CD4-positive, alpha-beta T cell treated with Interleukin-17A for 1 hour (primary cell): ENCODE results near the gene DDOST.
"Not testable (repeated sequence)": the region's sequence is repeated elsewhere in the genome, so short reads cannot be mapped to it uniquely, and the experiment has no call there.

ENCODE experiments used
- DNase-seq: peaks from one replicate; pipeline ENCODE4 v3.0.0-alpha.2; 2020

Gene DDOST

DNA sequence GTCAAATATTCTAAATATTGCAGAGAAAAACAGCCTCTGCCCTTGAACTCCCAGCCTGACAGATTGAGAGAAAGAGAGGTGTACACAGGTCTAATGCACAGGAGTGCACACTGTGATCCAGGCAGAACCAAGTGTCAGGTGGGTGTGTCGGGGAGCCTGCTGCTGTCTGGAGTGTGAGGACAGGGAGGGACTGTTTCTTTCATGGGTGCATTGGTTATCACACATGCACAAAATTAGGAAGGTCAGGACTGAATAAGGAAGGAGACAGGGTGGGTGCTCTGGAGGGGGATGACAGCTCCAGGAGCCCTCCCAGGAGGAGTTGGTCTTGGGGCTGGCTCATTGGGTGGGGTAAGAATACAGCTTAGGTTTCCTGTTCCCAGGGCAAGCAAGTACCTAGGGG is 41.2 kb downstream of the DDOST start:
- DNase-seq, result no peak

DNA sequence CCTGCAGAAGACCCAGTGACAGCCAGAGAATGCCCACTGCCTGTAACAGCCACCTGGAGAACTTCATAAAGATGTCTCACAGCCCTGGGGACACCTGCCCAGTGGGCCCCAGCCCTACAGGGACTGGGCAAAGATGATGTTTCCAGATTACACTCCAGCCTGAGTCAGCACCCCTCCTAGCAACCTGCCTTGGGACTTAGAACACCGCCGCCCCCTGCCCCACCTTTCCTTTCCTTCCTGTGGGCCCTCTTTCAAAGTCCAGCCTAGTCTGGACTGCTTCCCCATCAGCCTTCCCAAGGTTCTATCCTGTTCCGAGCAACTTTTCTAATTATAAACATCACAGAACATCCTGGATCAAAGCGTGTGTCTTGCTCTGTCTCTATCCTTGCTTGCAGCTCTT is 42.6 kb downstream of the DDOST start:
- DNase-seq, result no peak

DNA sequence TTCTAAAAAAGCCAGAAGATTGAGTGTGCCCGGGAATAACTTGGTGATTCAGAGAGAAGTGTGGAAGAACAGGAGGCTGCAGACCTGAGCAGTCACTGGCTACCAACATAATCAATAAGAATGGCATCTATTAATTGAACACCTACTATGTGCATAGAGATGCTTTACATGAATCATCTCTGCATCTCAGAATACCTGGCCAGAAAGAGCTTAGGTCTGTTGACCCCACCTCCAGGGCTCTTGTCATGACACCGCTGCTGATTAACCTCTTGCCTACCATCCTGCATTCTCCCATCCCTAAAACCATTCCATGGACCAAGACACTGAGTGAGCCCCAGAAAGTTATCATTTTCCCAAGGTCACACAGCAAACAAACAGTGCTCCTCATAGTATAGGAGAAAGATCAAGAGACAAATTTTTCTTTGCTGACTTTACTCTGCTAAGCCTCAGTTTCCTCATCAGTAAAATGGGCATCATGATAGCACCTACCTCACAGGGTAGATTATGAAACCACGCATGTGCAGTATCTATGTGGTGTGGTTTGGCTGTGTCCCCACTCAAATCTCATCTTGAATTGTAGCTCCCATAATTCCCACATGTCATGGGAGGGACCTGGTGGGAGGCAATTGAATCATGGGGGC is 44.2 kb downstream of the DDOST start:
- DNase-seq, result no peak

DNA sequence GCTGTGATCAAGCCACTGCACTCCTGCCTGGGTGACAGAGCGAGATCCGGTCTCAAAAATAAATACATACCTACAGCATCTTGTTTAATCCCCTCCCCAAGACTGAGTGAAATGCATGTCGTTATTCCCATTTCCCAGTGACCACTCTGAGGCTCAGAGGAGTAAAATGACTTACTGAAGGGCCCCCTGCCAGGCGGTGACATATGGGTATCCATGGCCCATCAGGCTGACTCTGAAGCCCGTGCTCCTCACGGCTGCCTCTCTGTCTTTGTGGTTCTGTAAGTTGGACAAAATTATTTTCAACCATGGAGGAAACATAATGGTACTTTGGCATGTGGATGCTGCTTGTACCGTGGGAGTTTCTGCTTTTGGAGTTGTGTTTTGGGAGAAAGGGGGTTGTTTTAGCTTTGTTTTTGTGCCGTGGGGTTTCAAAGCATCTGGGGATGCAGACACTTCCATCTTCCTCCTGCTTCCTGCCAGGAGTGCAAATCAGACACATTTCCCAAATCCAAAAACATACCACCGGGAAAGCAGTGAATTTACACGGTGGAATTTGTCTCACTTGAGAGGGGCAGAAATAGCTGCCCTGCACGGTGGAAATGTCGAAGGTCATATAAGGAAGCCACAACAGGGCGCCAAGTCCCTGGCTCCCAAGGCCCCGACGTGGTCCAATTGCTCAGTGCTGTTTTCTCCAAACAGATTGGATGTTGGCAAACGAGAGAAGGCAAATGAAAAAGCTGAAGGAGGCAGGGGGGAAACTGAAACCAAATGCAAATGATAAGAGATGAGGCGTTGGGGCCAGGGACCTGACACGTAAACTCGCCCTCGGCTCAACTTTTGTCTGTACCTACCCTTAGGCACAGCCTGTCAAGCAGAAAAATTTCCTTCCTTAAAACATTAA is 45.0 kb downstream of the DDOST start:
- no peak for DNase-seq

DNA sequence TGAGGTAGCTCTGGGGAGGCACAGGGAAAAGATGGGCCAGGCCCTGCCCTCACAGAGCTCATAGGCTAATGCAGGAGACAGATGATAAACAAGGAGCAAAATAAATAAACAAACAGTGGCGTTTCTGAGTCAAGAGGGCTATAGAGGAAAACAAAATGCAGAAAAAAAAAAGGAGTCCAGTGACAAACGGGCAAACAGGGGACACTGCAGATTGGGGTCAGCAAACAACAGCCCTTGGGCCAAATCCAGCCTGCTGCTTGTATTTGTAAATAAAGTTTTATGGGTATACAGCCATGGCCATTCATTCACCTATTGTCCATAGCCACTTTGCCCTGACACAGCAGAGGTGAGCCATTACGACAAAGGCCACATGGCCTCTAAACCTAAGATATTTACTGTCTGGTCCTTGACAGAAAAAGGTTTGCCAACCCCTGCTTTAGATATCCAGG is 47.0 kb downstream of the DDOST start:
- no peak for DNase-seq

DNA sequence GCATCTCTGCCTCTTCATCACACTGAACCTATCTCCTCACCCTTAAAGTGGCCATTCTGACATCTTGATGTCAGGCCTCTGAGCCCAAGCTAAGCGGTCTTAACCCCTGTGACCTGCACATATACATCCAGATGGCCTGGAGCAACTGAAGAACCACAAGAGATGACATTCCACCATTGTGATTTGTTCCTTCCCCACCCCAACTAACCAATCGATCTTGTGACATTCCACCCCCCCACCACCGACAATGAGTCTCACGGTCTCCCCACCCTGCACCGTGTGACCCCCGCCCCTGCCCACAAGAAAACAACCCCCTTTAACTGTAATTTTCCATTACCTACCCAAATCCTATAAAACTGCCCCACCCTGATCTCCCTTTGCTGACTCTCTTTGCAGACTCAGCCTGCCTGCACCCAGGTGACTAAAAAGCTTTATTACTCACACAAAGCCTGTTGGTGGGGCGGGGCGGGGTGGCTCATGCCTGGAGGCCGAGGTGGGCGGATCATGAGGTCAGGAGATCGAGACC is 48.9 kb downstream of the DDOST start:
- no peak for DNase-seq

DNA sequence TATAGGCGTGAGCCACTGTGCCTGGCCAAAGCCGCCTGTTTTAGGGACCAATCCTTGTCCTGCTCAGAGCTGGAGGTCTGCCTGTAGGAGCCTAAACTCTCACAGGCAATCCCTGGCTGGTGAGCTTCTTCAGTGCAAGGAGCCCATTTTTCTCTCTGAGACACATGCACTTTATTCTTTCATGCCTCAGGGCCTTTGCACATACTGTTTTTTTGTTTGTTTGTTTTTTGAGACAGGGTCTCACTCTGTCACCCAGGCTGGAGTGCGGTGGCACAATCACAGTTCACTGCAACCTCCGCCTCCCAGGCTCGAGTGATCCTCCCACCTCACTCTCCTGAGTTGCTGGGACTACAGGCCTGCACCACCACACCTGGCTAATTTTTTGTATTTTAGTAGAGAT is 49.5 kb downstream of the DDOST start:
- no peak for DNase-seq

DNA sequence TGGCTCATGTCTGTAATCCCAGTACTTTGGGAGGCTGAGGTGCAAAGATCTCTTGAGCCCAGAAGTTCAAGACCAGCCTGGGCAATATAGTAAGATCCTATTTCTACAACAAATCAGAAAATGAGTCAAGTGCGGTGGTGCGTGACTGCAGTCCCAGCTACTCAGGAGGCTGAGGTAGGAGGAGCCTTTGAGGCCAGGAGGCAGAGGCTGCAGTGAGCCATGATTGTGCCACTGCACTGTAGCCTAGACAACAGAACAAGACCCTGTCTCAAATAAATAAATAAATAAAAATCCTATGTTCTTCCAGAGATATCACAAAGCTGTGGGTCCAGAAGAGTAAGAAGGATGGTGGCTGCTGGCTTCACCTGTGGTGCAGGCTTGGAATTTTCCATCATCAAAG is 50.2 kb downstream of the DDOST start:
- no peak for DNase-seq

DNA sequence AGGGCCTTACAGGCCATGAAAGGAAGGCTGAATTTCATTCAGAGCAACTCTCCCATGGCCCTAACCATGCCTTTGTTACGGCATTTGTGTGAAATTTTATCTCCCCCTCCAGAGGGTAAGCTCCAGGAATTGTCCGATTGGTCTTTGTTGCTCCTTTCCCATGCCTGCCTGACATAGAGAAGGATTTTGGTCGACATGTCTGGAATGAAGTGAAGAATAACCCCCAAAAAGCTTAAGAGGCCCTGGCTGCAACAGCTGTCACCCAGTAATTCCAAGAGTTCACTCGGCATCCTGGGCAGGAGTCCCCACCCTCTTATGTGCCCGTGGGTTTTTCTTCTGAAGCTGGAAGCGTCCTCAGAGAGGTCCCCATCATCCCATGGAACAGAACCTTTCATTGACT is 51.6 kb downstream of the DDOST start:
- no peak for DNase-seq

DNA sequence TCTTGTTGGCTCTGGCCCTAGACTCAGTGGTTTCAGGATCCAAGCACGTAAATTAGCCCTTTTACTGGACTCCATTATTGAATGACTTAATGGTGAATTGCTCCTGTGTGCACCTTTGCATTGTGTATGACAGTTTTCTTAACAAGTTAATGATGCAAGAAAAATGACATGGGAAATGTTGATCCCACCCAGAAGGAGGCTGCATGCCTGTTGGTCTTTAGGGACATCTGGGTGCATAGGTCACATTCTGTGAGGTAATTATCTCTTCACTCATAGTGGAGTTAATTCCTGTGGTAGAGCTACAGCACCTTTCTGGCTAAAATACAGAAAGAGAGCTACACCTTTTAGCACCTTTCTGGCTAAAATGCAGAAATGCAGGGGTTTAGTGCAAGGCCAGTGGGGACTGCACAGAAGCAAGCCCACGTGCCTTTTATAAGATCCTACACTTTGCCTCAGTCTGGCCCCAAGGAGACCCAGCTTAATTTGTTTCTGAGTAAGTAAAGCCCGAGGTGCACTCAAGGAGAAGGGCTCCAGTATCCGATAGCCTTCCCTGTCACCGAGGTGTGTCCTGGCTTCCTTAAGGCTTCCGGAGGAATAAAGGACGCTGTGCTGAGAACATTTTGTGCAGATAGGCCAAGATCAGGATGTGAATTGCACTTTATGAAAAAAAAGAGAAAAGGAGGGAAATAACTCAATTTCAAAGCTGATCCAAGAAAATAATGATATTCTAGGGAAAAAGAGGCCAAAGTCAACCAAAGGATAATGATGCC is 54.2 kb downstream of the DDOST start:
- not testable (repeated sequence) for DNase-seq

DNA sequence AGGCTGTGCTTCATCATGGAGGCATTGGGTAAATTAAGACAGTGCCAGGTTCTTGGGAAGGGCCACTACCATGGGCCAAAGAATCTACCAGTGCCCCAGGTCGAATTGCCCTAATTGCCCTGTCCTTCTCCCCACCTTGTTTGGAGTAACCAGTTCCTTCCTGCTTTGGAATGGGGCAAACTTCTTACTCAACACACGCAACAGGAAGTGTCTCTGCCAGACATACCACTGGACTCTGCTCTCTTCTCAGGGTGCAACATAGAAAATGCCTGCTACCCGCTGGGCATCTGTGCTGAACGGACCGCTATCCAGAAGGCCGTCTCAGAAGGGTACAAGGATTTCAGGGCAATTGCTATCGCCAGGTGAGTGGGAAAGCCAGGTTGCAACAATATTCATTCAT is 56.5 kb downstream of the DDOST start:
- no peak for DNase-seq

DNA sequence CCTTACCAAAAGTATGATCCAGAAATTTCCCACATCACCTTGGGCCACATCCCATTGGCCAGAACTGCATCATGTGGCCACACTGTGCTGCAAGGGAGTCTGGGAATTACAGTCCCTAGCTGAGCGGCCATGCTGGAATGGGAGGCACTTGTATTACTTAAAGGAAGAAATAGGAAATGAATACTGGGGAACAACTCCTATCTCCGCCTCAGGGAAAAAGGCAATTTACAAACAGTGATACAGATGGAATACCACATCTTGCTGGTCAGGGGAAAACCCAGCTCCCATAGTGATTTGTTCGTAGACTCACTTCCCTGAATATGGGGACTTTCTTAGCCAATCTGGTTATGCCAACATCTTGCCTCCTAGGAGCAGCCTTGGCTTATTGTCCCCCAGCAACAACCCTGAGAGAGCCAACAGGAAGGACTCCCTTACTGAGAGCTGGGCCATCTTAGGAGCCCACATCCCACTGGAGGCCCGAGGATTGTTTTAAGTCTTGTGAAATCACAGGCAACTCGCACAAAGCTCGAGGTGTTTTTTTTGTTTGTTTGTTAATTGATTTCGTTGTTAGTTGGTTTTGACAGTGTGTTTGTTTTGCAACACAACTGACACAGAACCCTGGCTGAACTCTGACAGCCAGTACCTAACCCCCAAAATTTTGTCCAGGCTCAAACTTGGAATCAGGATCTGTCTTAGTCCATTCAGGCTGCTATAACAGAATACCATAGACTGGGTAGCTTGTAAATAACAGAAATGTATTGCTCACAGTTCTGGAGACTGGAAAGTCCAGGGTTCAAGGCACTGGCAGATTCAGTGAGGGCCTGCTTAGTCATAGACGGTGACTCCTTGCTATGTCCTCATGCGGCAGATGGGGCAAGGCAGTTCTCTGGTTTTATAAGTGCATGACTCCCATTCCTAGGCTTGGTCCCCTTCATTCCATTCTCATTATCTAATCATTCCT is 57.4 kb downstream of the DDOST start:
- no peak for DNase-seq

DNA sequence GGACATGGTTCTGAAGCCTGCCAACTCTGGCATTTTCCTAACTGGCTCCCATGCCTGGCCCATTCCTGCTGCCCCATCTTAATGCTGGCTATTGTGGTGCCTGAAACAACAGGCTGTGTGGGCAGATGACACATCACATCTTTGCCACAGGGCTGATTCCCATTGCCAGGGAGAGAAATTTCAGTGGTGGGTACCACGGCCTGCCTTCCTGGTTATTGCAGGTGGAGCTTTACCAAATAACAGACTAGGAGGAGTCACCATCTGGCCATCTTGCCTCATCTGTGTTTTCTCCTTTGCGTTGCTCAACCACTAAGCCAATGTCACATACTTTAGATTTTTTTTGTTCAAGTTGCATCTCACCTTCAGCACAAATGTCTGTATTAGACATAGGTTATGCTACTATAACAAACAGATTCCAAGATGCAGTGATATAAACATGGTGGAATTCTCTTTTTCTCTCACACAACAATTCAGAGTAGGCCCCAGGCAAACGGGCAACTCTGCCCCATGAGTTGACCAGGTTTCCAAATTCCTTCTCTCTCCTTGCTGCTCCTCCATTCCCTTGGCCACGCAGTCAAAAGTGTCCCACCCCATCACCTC is 58.2 kb downstream of the DDOST start:
- DNase-seq, result no peak
